Suprapubic skin (tissue), 4 donors: ENCODE results near the gene MGAT5.

Experiments
- EP300 ChIP-seq: sonication (generic); formaldehyde crosslinking; IDR thresholded peaks from one replicate; pipeline ENCODE4 v1.6.1; 2017; ENCODE audit warnings: antibody characterized with exemption
- POLR2A ChIP-seq, 2 donors: fragments of 450-650 bp; IDR thresholded peaks; one replicate each; pipeline ENCODE4 v1.6.1; 2017; ENCODE audit warnings: antibody characterized with exemption in 2 of 2, mild to moderate bottlenecking in 2 of 2, moderate library complexity in 2 of 2
- POLR2AphosphoS5 ChIP-seq, 3 donors: sonication (generic); formaldehyde crosslinking; IDR thresholded peaks; one replicate each; pipeline ENCODE4 v1.6.1; 2017; ENCODE audit warnings: antibody characterized with exemption in 3 of 3
- TF ChIP-seq, protein P1 (sequence below), 2 donors: fragments of 200-600 bp in 1 of 2; fragments of 450-650 bp in 1 of 2; sonication (generic) in 1 of 2; IDR thresholded peaks; one replicate each; pipeline ENCODE4 v1.5.1; 2016 to 2019; ENCODE audit warnings: antibody characterized with exemption in 2 of 2, mild to moderate bottlenecking in 1 of 2, moderate library complexity in 1 of 2

DNA sequence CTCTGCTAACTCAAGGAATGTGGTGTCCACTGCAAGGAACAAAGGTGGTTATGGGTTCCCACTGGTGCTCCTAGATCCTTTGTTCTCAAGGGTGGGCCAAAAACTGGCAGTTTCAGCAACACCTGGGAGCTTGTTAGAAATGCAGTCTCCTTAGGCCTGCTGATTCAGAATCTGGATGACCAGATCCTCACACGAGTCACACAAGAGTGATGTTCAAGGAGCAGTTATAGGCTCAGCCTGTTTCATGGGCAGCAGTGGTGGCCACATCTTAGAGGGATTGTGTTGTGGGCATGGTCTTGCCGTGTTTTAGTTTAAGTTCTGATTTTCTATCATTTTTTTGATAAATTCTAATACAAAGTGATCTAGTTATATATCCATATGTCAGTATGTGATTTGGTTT lies 28.7 kb upstream of the MGAT5 start:
- TF ChIP-seq POLR2A (IDR thresholded peaks at IDR 0.05): no peak
- TF ChIP-seq, protein P1, sequence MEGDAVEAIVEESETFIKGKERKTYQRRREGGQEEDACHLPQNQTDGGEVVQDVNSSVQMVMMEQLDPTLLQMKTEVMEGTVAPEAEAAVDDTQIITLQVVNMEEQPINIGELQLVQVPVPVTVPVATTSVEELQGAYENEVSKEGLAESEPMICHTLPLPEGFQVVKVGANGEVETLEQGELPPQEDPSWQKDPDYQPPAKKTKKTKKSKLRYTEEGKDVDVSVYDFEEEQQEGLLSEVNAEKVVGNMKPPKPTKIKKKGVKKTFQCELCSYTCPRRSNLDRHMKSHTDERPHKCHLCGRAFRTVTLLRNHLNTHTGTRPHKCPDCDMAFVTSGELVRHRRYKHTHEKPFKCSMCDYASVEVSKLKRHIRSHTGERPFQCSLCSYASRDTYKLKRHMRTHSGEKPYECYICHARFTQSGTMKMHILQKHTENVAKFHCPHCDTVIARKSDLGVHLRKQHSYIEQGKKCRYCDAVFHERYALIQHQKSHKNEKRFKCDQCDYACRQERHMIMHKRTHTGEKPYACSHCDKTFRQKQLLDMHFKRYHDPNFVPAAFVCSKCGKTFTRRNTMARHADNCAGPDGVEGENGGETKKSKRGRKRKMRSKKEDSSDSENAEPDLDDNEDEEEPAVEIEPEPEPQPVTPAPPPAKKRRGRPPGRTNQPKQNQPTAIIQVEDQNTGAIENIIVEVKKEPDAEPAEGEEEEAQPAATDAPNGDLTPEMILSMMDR (IDR thresholded peaks at IDR 0.05): no peak
- no peak for TF ChIP-seq POLR2AphosphoS5 (IDR thresholded peaks at IDR 0.05)
- no peak for TF ChIP-seq EP300
